SU-DHL-6 (cell line): Measurements from ENCODE around the gene ZBP1.

ENCODE experiments used
- EZH2phosphoT487 ChIP-seq: fragments of 200-600 bp; sonication (generic), shearing (Covaris generic); conservative IDR thresholded peaks from 2 replicates; pipeline ENCODE4 v1.6.1; 2018; ENCODE audit warnings: mild to moderate bottlenecking, antibody characterized with exemption, low read length, moderate library complexity, mixed read lengths
- TF ChIP-seq, protein P1 (sequence below): fragments of 200-600 bp; sonication (generic); IDR thresholded peaks from one replicate; pipeline ENCODE4 v1.5.1; 2017; ENCODE audit warnings: antibody characterized with exemption, mild to moderate bottlenecking, low read length, moderate library complexity; ENCODE audit not compliant: insufficient read depth, poor library complexity, severe bottlenecking

DNA sequence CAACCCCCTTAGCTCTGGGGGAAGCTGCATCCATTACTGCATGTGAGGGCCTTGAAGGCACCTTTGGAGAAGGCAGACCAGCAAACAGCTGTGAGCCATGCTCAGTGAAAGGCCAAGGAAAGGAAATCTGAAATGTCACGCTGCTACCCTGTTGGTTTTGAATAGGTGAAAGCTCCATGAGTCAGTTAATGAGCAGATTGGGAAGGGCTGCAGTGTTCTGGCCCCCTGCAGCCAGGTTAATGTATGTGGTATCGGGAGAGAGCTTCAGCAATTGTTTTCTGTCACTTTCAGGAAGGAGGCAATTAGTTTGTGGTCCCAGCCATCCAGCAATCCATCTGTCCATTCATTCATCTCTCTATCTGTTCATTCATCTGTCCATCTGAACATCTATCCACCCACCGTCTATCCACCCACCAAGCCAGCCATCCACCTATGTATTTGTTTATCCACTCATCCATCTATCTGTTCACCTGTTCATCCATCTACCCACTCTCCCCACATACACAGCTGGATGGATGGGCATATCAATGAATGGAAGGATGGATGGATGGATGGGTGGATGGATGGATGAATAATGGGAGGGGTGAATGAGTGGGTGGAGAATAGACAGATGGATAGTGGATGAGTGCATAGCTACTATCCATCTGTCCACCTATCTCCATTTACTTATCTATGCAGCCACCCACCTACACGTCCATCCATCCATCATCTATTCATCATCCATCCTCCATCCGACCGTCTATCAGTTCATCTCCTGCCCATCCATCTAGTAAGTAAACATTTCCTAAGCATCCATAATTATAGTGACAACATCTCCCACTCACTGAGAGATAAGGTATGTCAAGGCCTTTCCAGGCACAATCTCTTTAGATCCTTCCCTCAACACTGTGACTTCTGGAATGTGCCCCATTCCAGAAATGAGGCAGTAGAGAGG, 43.3 kb downstream of the ZBP1 start:
- TF ChIP-seq, protein P1, sequence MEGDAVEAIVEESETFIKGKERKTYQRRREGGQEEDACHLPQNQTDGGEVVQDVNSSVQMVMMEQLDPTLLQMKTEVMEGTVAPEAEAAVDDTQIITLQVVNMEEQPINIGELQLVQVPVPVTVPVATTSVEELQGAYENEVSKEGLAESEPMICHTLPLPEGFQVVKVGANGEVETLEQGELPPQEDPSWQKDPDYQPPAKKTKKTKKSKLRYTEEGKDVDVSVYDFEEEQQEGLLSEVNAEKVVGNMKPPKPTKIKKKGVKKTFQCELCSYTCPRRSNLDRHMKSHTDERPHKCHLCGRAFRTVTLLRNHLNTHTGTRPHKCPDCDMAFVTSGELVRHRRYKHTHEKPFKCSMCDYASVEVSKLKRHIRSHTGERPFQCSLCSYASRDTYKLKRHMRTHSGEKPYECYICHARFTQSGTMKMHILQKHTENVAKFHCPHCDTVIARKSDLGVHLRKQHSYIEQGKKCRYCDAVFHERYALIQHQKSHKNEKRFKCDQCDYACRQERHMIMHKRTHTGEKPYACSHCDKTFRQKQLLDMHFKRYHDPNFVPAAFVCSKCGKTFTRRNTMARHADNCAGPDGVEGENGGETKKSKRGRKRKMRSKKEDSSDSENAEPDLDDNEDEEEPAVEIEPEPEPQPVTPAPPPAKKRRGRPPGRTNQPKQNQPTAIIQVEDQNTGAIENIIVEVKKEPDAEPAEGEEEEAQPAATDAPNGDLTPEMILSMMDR = no peak
- no peak for TF ChIP-seq EZH2phosphoT487
